T-helper 17 cell (primary cell): Measurements from ENCODE around the gene GHRH. TPM values are rescaled to one million over a fixed set of nuclear protein-coding genes. Genes with fewer than 3 reads are reported as not detected.

Experiments used
- ATAC-seq: fragments of 150-1000 bp; cut with Tn5 transposase; 2 replicates; pipeline ENCODE4 v1.10.0; 2021; ENCODE audit warnings: mild to moderate bottlenecking, moderate library complexity
- DNase-seq, 3 donors: peaks; one replicate each; pipeline versions ENCODE4 v3.0.0 to v3.0.0-alpha.2; 2020 to 2021
- H3K9me3 ChIP-seq: one replicate; pipeline ENCODE4 v1.7.0; 2013; ENCODE audit warnings: low read length, mild to moderate bottlenecking; ENCODE audit not compliant: control insufficient read depth, poor library complexity, severe bottlenecking
- H3K27ac Mint-ChIP-seq: one replicate; pipeline ENCODE4 v1.8.0; 2022; ENCODE audit warnings: mild to moderate bottlenecking, moderate library complexity, mixed read lengths
- H3K27me3 Mint-ChIP-seq: one replicate; pipeline ENCODE4 v1.8.0; 2022; ENCODE audit warnings: mixed read lengths
- H3K36me3 Mint-ChIP-seq: one replicate; pipeline ENCODE4 v1.8.0; 2022; ENCODE audit warnings: low read depth, mixed read lengths
- H3K4me1 Mint-ChIP-seq: one replicate; pipeline ENCODE4 v1.8.0; 2022; ENCODE audit warnings: mild to moderate bottlenecking, mixed read lengths
- H3K4me3 Mint-ChIP-seq: one replicate; pipeline ENCODE4 v1.8.0; 2022; ENCODE audit warnings: mild to moderate bottlenecking, moderate library complexity, mixed read lengths
- total RNA-seq, 4 donors: library from RNA in 2 of 4; stranded (reverse) in 2 of 4; gene quantifications; one replicate each; pipeline ENCODE4 v1.2.3 and lab custom pipeline; 2022 to 2026

The GHRH gene
- total RNA-seq, 2 donors from 2014 or later: not detected

DNA sequence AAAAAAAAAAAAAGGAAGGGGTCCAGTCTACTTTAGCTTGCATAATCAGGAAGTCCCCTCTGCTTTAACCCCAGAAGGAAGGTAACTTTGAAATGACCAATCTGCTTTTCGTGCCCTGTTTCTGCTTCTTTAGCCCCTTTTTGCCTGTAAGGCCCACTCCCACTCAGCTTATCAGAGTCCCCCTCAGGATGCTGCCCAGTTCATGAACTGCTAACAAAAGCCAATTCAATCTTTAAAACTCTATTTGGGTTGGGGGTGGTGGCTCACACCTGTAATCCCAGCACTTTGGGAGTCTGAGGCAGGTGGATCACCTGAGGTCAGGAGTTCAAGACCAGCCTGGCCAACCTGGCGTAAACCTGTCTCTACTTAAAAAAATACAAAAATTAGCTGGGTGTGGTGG lies 12.3 kb downstream of the GHRH start:
- Mint-ChIP-seq H3K27ac (no peak overlapping the region), H3K4me3 (no peak overlapping the region), H3K36me3 (no peaks in the 10 kb centered on the region), H3K4me1 (peaks cover 4% of the 10 kb centered on the region), H3K27me3 (no peaks in the 10 kb centered on the region)
- DNase-seq: no peak
- ATAC-seq: no peak
- H3K9me3 ChIP-seq: no peaks in the 10 kb centered on the region

DNA sequence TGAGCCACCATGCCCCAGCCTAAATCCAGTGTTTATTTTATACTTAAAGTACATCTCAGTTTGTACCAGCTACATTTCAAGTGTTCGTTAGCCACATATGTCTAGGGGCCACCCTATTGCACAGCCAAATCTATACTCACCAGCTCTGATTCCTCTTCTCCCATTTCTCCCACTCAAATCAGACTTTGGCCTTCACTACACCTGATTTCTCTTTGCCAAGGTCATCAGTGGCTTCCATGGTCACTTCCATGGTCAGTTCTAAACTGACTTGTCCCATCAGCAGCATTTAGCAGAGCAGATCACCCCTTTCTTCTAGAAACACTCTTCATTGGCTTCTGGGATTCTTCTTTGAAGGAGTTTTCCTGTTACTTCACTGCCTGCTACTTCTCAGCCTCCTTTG lies 14.1 kb downstream of the GHRH start:
- ATAC-seq (no peak), DNase-seq (no peak)
- H3K27me3 Mint-ChIP-seq: no peaks in the 10 kb centered on the region
- no peak overlapping the region for H3K4me3 Mint-ChIP-seq
- peak overlapping the region; percentile 41 for H3K27ac Mint-ChIP-seq
- peaks cover 8% of the 10 kb centered on the region for H3K36me3 Mint-ChIP-seq
- H3K4me1 Mint-ChIP-seq: peaks cover 4% of the 10 kb centered on the region
- no peaks in the 10 kb centered on the region for H3K9me3 ChIP-seq

DNA sequence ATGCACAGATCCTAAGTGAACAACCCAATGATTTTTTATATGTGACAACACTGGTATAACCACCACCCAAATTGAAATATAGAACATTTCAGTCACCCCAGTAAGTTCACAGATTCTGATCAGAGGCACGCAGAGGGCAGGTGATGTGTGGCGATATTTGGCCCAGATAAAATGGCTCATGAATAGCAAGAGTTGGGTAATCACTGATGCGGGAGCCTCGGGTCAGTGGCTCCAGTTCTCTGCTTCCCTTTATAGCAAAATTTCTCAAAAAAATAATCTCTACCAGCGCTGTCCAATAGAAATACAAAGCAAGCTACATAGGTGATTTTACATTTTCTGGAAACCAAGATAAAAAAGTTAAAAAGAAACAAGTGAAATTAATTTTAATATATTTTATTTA lies 14.9 kb downstream of the GHRH start:
- ATAC-seq (no peak), DNase-seq (no peak)
- H3K4me3 Mint-ChIP-seq: no peak overlapping the region
- no peaks in the 10 kb centered on the region for H3K9me3 ChIP-seq
- peaks cover 10% of the 10 kb centered on the region for H3K36me3 Mint-ChIP-seq
- no peaks in the 10 kb centered on the region for H3K27me3 Mint-ChIP-seq
- H3K27ac Mint-ChIP-seq: no peak overlapping the region
- peaks cover 4% of the 10 kb centered on the region for H3K4me1 Mint-ChIP-seq

DNA sequence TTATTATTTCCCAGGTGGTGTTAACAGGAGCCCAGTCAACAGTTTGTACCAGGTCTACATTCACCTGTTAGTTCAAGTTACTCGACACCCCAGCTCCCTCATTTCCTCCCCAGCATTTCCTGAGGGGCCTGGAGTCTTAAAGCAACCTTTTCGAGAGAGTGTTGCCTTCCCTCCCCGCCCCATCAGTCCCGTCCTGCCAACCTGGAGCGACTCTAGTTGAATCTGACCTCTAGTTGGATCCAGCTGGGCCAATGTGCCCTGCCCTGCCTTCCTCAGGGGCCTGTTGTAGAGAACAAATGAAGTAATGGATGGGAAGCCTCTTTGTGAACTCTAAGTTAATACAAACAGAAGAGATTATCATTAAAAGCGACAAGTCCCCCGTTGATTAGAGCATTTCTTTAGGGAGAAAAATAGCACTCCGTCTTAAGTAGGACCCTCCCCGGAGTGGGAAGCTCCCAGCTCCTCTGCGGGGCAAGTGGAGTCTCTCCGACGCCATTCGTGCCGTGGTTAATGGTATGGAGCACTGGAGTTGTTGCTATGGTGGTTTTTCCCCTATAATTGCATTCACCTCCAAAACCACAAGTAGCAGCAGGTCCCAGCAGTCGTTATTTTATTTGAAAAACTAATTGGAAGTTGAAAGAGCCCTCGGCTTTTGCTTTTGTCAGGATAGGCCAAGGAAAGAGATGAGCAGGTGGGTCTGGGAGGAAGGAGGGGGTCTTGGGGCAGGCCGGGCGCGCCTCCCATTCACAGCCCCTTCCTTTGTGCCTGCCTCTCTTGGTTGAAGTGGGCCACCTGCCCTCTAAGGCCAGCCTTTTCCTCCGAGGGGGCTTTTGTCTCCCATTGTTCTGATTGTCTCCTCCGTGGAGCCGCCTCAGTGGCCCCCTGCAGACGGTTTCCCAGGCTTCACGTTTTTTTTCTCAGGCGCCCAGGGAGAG lies 16.1 kb downstream of the GHRH start:
- ATAC-seq (no peak), DNase-seq (no peak)
- Mint-ChIP-seq H3K4me3 (no peak overlapping the region), H3K36me3 (peaks cover 13% of the 10 kb centered on the region), H3K27me3 (no peaks in the 10 kb centered on the region), H3K27ac (peak overlapping the region; percentile 14), H3K4me1 (peaks cover 4% of the 10 kb centered on the region)
- H3K9me3 ChIP-seq: no peaks in the 10 kb centered on the region

DNA sequence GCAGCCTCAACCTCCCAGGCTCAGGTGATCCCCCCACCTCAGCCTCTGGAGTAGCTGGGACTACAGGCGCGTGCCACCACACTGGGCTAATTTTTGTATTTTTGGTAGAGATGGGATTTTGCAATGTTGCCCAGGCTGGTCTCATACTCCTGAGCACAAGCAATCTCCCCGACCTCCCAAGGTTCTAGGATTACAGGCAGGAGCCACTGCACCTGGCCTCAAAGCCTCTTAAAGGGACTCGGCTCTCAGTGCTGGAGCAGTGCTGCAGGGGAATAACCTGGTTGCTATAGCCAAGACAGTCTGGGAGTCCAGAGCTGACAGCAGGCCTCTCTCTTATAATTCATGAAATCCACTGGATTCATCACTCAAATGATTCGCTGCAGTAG lies 17.0 kb downstream of the GHRH start:
- DNase-seq: no peak
- H3K27me3 Mint-ChIP-seq: no peaks in the 10 kb centered on the region
- no peaks in the 10 kb centered on the region for H3K9me3 ChIP-seq
- H3K4me1 Mint-ChIP-seq: no peaks in the 10 kb centered on the region
- H3K36me3 Mint-ChIP-seq: peaks cover 13% of the 10 kb centered on the region
- no peak overlapping the region for H3K27ac Mint-ChIP-seq
- no peak for ATAC-seq
- H3K4me3 Mint-ChIP-seq: no peak overlapping the region

DNA sequence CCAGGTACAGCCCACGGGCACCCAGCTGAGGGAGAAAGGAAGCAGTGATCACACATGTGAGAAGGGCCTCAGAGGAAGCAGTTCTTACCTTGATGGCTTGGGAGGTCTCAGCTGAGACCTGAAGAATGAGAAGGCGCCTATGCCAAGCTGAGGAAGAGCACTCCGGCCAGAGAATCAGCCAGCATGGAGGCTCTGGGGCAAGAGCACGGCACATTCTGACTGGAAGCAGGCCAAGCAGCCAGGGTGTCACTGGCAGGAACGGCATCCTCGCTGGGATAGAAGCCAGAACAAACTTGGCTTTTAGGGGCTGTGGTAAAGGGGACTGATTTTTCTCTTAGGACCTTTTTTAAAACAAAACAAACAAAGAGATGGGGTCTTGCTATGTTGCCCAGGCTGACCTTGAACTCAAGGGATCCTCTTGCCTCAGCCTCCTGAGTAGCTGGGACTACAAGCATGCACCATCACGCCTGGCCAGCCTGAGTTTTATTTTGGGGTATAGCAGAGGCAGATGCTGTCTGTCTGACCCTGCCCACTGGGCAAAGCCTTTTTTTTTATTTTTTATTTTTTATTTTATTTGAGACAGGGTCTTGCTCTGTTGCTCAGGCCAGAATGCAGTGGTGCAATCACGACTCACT lies 17.6 kb downstream of the GHRH start:
- Mint-ChIP-seq H3K4me3 (no peak overlapping the region), H3K36me3 (peaks cover 13% of the 10 kb centered on the region), H3K27me3 (no peaks in the 10 kb centered on the region), H3K27ac (no peak overlapping the region), H3K4me1 (no peaks in the 10 kb centered on the region)
- no peaks in the 10 kb centered on the region for H3K9me3 ChIP-seq
- no peak for ATAC-seq
- DNase-seq: no peak

DNA sequence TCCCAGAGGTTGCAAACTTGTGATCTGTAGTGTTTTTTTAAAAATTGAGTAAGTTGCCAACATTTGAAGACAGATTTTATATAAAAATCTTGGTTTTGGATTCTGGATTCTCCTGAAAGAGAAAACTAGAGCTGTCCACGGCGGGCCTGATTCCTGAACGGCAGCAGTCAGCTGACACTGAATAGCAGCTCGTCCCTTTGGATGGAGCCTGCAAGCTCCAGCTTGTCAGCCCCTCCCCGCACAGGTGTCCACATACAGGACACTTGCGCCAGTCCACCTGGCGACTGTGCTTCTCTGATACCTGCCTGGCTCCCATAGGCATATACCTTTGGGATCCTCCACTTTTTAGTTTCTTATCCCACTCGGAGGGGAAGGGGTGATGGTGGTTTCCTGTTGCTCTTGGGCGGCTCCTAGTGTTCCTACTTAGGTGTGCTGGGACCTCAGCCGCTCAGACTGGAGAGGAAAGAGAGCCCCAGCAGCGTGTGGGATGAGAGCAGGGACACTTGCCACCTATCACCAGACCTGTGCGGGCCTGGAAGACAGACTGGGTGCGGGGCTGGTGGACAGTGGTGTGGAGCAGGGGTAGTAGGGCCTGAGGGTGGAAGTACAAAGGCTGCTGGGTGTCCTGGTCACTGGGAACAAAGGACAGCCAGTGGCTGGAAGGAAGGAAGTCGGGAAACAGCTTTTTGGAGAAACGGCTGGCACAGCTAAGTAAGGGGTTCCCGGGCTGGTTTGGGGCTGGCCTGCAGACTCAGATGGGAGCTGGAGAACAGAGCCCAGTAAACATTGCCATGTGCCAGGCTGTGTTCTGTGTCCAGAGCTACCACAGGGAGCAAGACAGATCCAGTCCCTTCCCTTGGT lies 18.3 kb downstream of the GHRH start:
- DNase-seq (no peak), ATAC-seq (no peak)
- H3K9me3 ChIP-seq: no peaks in the 10 kb centered on the region
- no peaks in the 10 kb centered on the region for H3K4me1 Mint-ChIP-seq
- H3K27me3 Mint-ChIP-seq: no peaks in the 10 kb centered on the region
- no peak overlapping the region for H3K4me3 Mint-ChIP-seq
- peak overlapping the region; percentile 73 for H3K27ac Mint-ChIP-seq
- H3K36me3 Mint-ChIP-seq: peaks cover 13% of the 10 kb centered on the region

DNA sequence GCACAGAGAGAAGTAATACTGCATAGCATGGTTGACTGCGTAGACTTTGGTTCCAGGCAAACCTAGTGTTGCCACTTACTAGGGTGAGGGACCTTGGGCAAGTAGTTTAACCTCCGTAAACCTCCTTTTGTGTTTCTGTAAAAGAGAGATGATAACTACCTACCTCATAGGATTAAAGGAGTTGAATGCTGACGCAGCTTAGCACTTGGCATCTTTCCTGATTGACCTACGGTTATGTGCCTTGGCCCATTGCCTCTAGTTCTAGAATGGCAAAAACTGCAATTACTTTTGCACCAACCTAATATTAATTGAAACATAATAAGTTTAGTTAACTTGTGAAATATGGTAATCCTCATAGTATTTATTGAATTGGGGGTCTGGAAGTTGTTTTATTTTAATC lies 19.1 kb downstream of the GHRH start:
- ATAC-seq (no peak), DNase-seq (no peak)
- no peaks in the 10 kb centered on the region for H3K9me3 ChIP-seq
- Mint-ChIP-seq H3K27me3 (no peaks in the 10 kb centered on the region), H3K27ac (no peak overlapping the region), H3K36me3 (peaks cover 13% of the 10 kb centered on the region), H3K4me1 (no peaks in the 10 kb centered on the region), H3K4me3 (no peak overlapping the region)

DNA sequence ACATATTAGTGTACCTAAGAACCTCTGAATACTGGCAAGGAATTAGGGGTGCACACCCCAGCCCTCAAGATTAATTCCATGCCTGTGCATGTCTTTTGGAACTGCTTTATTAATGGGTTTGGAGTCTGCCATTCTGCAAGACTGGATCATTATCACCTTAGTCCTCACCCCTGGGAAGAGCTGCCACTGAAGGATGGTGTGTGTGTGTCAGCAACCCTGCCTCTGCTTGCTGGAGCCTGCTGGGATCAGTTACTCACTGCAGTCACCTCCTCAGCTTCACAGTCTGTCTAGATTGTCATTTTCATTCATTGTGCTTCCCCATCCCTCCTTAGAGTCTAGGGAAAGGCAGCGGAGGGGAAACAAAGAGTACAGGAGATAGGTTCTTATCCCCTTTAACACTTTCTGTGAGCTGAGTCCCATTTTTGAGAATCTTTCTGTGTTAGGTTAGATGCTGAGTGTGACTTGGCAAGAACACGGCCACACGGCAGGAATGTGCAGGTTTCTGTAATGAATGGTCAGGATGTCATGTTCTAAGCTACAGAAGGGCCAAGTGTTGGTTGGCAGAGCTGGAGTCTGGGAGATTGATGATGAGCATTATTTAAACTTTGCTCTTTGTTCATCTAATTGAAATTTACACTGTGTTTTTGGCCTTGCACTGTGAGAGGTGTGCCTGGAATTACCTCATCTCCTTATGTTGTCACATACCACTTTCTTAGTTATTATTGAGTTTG lies 21.1 kb downstream of the GHRH start:
- ATAC-seq (no peak), DNase-seq (no peak)
- no peaks in the 10 kb centered on the region for H3K9me3 ChIP-seq
- H3K4me3 Mint-ChIP-seq: no peak overlapping the region
- no peaks in the 10 kb centered on the region for H3K27me3 Mint-ChIP-seq
- peaks cover 13% of the 10 kb centered on the region for H3K36me3 Mint-ChIP-seq
- H3K27ac Mint-ChIP-seq: no peak overlapping the region
- H3K4me1 Mint-ChIP-seq: no peaks in the 10 kb centered on the region

DNA sequence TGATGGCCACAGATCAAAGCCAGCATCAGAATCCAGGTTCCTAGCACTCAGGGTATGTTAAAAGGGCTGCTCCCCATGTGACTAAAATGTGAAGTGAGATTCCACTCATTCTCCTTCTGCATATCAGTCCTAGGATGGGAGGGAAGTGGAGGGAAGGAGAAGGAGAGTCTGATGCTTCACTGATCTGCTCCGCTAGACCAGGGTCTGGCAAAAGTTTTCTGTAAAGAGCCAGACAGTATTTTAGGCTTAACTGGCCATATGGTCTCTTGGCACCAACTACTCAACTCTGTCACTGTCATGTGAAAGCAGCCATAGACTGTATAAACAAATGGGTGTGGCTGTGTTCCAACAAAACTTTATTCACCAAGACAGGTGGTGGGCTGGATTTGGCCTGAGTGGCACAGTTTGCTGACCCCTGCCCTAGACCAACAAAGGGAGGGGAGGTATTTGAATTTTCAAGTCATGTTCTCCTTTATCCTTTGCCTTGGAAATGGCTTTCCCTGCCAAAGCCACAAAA lies 22.6 kb downstream of the GHRH start:
- Mint-ChIP-seq H3K4me1 (no peaks in the 10 kb centered on the region), H3K27me3 (no peaks in the 10 kb centered on the region), H3K36me3 (peaks cover 15% of the 10 kb centered on the region), H3K27ac (peak overlapping the region; percentile 34), H3K4me3 (no peak overlapping the region)
- H3K9me3 ChIP-seq: no peaks in the 10 kb centered on the region
- ATAC-seq (no peak), DNase-seq (no peak)

DNA sequence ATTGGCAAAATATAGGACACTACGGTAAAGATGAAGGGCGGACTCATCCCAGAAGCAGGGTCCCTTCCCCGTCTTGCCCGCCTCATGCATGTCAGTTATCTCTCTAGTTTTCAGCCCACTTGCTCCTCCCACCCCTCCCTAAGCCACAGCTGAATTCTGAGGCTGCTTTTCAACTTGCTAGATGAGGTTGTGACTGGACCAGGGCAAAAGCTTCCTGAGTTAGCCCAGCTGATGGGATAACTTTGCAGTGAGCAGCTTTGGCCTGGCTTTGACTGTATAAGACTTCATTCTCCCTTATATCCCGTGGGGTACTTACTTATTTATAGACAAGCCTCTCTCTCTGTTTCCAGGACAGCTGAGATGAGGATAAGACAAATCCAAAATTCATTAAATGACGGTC lies 23.2 kb downstream of the GHRH start:
- Mint-ChIP-seq H3K4me3 (no peak overlapping the region), H3K27me3 (no peaks in the 10 kb centered on the region), H3K36me3 (peaks cover 12% of the 10 kb centered on the region), H3K27ac (peak overlapping the region; percentile 34), H3K4me1 (no peaks in the 10 kb centered on the region)
- DNase-seq (no peak), ATAC-seq (no peak)
- no peaks in the 10 kb centered on the region for H3K9me3 ChIP-seq

DNA sequence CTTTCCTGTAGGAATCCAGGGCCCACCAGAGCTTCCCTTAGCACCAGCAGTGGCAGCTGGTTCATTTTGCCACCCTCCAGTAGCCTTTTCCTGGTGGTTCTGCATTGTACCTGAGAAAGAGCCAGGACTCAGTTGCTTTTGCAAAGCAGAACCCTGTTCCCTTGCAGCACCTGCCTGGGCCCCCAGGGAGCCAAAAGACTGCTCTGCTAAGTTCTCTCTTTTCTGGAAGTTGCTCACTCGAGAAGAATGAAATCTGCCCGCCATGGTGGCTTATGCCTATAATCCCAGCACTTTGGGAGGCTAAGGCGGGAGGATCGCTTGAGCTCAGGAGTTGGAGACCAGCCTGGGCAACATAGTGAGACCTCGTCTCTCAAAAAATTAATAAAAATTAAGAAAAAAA lies 24.0 kb downstream of the GHRH start:
- no peaks in the 10 kb centered on the region for H3K4me1 Mint-ChIP-seq
- no peak for DNase-seq
- H3K36me3 Mint-ChIP-seq: peaks cover 9% of the 10 kb centered on the region
- no peaks in the 10 kb centered on the region for H3K27me3 Mint-ChIP-seq
- no peaks in the 10 kb centered on the region for H3K9me3 ChIP-seq
- no peak for ATAC-seq
- H3K4me3 Mint-ChIP-seq: no peak overlapping the region
- H3K27ac Mint-ChIP-seq: no peak overlapping the region
